Measurements from ENCODE around the gene RNF123. TPM values are rescaled to one million over a fixed set of nuclear protein-coding genes. Genes with fewer than 3 reads are reported as not detected.

The RNF123 gene
- total RNA-seq, 1 donor from 2014 or later: 60.0 TPM

DNA sequence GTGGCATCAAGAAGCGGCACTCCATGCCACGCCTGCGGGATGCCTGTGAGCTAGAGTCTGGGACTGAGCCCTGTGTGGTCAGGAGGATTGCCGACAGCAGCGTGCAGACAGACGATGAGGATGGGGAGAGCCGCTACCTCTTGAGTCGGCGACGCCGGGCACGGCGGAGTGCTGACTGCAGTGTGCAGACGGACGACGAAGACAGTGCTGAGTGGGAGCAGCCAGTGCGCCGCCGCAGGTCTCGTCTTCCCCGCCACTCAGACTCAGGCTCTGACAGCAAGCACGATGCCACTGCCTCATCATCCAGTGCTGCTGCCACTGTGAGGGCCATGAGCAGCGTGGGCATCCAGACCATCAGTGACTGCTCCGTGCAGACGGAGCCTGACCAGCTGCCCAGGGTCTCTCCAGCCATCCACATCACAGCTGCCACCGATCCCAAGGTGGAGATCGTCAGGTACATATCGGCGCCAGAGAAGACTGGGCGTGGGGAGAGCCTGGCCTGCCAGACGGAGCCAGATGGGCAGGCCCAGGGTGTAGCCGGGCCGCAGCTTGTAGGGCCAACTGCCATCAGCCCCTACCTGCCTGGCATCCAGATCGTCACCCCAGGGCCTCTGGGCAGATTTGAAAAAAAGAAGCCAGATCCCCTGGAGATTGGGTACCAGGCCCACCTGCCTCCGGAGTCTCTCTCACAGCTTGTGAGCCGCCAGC lies 32.0 kb upstream of the RNF123 start:
- intact Hi-C loops (cut with micrococcal nuclease): no loop called here

- intact Hi-C loops (cut with micrococcal nuclease): no loop called here
Observed at GRCh38 chr3:49658711-49659110, 30.6 kb upstream of the RNF123 start.

DNA sequence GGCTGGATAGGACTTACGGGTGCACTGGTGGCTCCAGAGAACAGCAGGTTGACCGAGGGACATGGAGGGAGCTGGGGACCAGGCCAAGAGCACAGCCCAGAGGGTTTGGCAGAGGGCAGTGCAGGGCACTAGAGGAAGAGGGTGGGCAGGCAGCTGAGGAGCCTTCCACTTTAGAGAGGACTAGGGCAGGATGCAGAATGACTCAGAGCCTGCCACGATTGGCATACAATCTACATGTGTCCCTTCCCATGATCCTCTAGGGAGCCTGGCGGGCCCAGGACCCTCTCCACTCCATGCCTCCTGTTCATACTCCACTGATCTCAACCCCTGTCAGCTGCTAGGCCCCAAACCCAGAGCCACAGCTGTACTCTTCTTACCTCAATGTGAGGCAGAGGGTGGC lies 29.6 kb upstream of the RNF123 start:
- intact Hi-C loops (cut with micrococcal nuclease): no loop called here

- intact Hi-C loops (cut with micrococcal nuclease): no loop called here
Observed at GRCh38 chr3:49661281-49661680, 28.1 kb upstream of the RNF123 start.

- intact Hi-C loops (cut with micrococcal nuclease): no loop called here
Observed at GRCh38 chr3:49662021-49662420, 27.3 kb upstream of the RNF123 start.

DNA sequence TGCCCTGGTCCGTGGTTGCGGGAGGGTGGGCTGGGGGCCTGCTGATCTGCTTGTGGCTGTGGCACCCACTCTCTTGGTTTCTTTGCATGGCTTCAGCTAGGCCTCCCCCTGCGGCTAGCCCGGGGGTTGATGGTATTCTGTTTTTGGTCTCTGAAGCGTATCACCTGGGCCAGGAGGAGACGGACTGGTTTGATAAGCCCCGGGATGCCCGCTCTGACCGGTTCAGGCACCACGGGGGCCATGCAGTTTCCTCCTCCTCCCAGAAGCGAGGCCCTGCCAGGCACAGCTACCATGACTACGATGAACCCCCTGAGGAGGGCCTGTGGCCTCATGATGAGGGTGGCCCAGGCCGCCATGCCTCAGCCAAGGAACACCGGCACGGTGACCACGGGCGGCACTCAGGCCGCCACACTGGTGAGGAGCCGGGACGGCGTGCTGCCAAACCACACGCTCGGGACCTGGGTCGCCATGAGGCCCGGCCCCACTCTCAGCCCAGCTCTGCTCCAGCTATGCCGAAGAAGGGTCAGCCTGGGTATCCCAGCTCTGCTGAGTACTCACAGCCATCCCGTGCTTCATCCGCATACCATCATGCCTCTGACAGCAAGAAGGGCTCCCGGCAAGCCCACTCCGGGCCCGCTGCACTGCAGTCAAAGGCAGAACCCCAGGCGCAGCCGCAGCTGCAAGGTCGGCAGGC lies 26.5 kb upstream of the RNF123 start:
- intact Hi-C loops (cut with micrococcal nuclease): no loop called here

DNA sequence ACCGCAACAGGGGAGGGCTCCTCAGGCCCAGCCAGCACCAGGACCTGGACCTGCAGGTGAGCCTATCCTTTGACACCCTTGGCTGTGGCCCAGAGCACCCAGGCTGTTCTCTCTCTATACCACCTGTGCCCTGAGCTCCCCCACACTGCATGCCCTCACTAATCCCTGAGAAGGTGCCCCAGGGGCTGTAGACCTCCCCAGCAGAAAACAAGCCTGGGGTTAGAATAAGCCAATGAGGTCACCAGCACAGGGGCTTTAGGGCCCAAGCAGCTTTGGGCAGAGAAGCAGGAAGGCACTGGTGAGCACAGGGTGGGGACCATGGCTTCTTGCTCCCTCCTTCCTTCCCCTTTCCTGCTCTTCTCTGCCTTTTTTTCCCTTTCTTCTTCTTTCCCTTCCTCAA lies 25.5 kb upstream of the RNF123 start:
- intact Hi-C loops (cut with micrococcal nuclease): no loop called here

DNA sequence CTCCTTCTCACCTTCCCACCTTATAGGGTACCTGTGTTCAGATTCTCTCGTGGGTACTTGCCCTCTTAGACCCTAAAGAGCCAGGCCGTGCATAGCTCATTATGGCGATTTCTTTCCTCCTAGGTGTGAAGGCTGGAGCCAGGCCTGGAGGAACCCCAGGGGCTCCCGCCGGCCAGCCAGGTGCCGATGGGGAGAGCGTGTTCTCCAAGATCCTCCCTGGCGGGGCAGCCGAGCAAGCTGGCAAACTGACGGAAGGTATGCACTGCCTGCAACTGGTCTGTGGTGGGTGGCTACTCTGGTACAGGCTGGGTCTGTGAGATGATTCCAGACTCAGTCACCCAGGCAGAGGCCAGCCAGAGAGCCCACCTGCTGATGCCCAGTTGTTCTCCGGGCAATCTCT lies 25.1 kb upstream of the RNF123 start:
- intact Hi-C loops (cut with micrococcal nuclease): no loop called here

GRCh38 chr3:49665822-49666519 lies 23.4 kb upstream of the RNF123 start:
- intact Hi-C loops (cut with micrococcal nuclease): no loop called here

- intact Hi-C loops (cut with micrococcal nuclease): no loop called here
Observed at GRCh38 chr3:49666592-49666991, 22.8 kb upstream of the RNF123 start.

DNA sequence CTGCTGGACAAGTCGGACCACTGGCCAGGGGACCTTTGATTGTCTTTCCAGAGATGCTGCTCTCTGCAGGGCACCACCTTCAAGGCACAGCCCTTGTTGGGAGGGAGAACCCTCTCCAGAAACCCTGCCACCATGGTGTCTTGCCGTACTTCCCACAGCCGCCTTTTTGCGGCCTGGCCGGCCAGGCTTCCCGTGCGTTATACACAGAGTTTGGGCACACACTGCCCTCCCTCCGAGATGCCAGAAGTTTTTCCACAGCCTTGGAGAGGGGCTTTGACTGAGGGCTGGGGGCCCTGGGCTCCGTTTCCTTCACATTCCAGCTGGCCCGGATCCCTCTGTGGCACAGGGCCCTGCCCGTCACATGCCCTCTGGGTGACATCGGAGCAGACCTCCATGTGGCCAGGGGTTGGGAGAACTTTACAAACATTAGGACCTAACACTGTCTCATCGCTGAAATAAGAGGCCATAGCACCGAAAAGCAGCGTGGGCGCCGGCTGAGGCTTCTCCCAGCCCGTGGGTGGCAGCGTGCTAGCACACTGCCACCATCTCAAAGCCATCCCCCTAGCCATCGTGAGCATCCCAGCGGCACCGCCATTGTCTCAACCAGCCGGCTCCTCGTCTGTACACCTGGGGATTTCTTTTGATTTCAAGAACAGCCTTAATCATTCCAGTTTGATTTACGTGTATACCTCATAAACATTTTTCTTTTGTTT lies 21.5 kb upstream of the RNF123 start:
- intact Hi-C loops (cut with micrococcal nuclease): no loop called here

DNA sequence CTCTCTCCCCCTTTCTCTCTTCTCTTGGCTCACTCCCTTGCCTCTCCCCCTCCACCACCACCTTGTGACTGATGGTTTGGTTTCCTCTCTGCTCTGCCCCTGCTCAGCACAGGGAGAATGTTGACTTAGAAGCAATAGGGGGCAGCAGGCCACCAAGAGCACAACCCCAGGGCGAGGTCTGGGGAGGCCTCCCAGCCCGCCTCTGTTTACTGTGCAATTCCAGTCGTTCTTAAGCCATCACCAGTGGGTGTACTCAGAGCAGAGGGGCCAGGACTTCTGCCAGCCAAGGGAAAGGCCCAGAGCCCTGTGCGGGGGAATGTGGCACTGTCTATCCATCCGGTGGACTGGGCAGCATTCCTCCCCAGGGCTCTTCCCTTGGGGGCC lies 21.0 kb upstream of the RNF123 start:
- intact Hi-C loops (cut with micrococcal nuclease): no loop called here

DNA sequence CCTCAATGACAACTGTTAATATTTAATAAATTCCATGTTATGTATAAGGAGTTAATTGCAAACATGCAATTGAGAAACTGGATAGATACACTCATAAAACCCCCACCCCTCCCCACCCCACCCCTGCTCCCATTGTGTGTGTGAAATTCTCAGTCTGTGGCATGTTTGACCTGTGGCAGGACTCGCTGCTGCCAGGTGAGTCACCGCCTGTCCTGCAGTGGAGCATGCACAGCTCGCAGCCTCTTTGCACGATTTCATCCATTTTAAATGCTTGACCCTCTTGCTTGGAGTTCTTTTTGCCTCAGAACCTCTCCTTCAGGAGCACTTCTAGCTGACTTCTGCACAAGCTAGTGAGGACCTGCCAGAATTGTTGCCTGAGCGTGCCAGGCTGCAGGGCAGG lies 20.5 kb upstream of the RNF123 start:
- intact Hi-C loops (cut with micrococcal nuclease): no loop called here

GRCh38 chr3:49669352-49669751 lies 20.0 kb upstream of the RNF123 start:
- intact Hi-C loops (cut with micrococcal nuclease): no loop called here

DNA sequence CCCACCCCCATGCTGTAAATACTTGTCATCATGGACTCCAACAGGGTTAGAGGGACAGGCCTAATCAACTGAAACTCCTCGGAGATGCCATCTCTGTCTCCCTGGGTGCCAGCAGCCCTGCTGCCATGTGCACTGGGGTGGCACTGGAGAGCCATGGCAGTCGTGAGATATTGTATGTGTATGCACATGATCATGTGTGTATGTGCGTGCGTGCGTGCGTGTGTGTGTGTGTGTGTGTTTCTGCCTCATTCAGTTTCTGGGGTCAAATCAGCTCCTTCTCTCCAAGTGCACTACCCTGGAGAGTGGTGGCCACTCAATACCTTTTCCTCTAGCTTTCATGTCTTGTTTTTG lies 18.4 kb upstream of the RNF123 start:
- intact Hi-C loops (cut with micrococcal nuclease): loop anchor here (1.0 to 10.0 kb wide), 9 partner anchors 68 to 954 kb away; partner anchors contain the start of genes GPX1, IP6K2, QRICH1 and RBM5

GRCh38 chr3:49671291-49672288 lies 17.8 kb upstream of the RNF123 start:
- intact Hi-C loops (cut with micrococcal nuclease): loop anchor here (1.0 to 10.0 kb wide), 9 partner anchors 68 to 954 kb away; partner anchors contain the start of genes GPX1, IP6K2, QRICH1 and RBM5

DNA sequence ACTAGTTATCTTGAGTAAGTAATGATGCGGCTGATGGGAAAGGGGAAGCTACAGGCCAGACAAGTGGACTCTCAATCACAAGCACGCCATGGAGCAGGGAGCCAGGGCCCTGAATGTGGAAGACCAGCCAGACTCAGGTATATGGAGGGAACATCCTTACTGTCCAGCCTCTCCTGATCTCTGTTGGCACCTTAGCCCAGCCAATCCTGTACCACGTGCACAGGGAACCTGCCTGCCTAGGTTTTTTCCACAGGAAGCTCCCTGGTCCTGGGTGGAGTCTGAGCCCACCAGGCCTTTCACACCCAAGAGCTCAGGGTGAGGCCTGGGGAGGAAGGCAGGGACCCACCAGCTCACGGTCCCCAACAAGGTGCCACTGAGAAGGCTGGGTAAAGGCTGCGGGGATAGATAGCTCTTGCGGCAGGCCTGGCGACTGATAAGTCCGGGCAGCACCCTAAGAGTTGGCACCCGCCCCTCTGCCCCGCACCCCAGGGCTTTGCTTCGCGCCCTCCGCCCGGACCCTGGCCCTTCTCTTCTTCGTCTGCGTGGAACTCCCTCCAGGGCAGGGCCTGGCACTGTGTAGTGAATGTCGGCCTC lies 16.1 kb upstream of the RNF123 start:
- intact Hi-C loops (cut with micrococcal nuclease): loop anchor here (5.0 to 10.0 kb wide), 6 partner anchors 316 to 956 kb away; partner anchors contain the start of genes GPX1, IP6K2, QRICH1 and RBM5

DNA sequence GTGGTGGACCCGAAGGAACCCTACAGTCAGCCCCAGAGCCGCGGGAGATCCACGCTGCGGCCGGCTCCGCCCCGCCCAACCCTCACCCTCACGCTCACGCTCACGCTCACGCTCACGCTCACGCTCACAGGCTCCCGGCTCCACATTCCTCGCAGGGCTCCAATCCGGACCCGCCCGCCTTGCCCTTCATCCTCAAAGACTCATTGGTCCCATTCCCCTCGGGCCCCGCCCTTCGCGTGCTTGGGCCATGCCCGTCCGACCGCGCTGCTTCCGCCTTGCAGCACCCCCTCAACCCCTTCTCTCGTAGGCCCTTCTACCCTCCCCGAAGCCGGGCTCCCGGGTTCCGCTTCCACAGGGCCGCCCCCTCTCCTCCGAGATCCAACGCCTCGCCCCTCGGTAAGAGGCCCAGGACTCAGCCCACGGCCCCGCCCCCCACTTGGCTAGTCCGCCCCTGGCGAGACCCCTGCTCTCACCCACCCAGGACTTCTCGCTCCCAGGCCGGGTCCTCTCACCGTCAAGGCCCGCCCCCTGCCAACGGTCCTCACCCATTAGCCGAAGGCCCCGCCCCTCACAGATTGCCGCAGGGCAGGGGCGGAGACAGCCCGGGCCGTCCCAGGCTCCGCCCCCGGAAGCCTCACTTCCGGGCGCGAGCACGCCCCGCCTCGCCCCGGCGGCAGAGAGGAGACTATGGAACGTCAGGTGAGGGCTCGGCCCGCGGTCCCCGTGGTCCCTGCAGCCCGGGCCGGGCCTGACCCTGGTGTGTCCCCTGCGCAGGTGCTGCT lies 15.5 kb upstream of the RNF123 start, which contains the start of gene APEH:
Gene APEH, plus strand, starts transcription at position 637 of the 782 bp plus-strand sequence. Its CDS starts 51 bp downstream, at position 688.
- intact Hi-C loops (cut with micrococcal nuclease): loop anchor here (1.0 to 10.0 kb wide), 16 partner anchors 15 to 957 kb away; partner anchors contain the start of genes AMIGO3, BSN, DAG1 and GPX1

- intact Hi-C loops (cut with micrococcal nuclease): loop anchor here (1.0 to 10.0 kb wide), 16 partner anchors 15 to 957 kb away; partner anchors contain the start of genes AMIGO3, BSN, DAG1 and GPX1
Observed at GRCh38 chr3:49674497-49674983, 14.8 kb upstream of the RNF123 start.
